ENCODE data around the gene HEPACAM.
A peak's percentile ranks its signal among the peaks of the same experiment; 100 is the strongest.

HEPACAM gene

GRCh38 chr11:124887667-124888013 is 48.2 kb downstream of the HEPACAM start:
- DNase-seq, result no peak
- H3K14ac ChIP-seq (ENCODE audit: low read length in 2 of 2), result no peak overlapping the region
- H3K9ac ChIP-seq (ENCODE audit: low read length), result no peak overlapping the region
- WGBS, result 100% methylated on average over 1 of the region's 3 CpGs
- H4K8ac ChIP-seq (ENCODE audit: low read length), result no peak overlapping the region
- H3K4me2 ChIP-seq (ENCODE audit: low read length, poor library complexity, severe bottlenecking), result no peak overlapping the region
- H3K79me1 ChIP-seq (replicated peaks; ENCODE audit: low read length, poor library complexity, severe bottlenecking), result no peaks in the 10 kb centered on the region
- H3K18ac ChIP-seq (ENCODE audit: low read depth in 1 of 2, low read length in 2 of 2), result no peak overlapping the region
- H3K23ac ChIP-seq (ENCODE audit: low read length in 2 of 2), result no peak overlapping the region
- peaks cover 0 to 17% of the 10 kb centered on the region in 2 experiments for H3K27me3 ChIP-seq (ENCODE audit: control insufficient read depth in 1 of 2, insufficient read depth in 1 of 2, low read length in 2 of 2)
- no peak overlapping the region for H3K27ac ChIP-seq (ENCODE audit: low read length, poor library complexity, severe bottlenecking)
- peaks cover 0 to 10% of the 10 kb centered on the region in 2 experiments for H3K36me3 ChIP-seq (ENCODE audit: control insufficient read depth in 1 of 2, insufficient read depth in 2 of 2, low read depth in 1 of 2, low read length in 2 of 2)
- H3K9me3 ChIP-seq (ENCODE audit: control insufficient read depth, low read length), result no peaks in the 10 kb centered on the region
- H3K4ac ChIP-seq (ENCODE audit: low read depth in 1 of 2, low read length in 2 of 2), result no peak overlapping the region
- H3K4me3 ChIP-seq (ENCODE audit: insufficient read depth in 1 of 2, low read depth in 1 of 2, low read length in 2 of 2), result no peak overlapping the region
- no peak overlapping the region for H2BK12ac ChIP-seq (ENCODE audit: low read length in 2 of 2)
- H2BK5ac ChIP-seq (ENCODE audit: low read depth, low read length, poor library complexity, severe bottlenecking), result no peak overlapping the region
- H4K91ac ChIP-seq (ENCODE audit: low read length), result no peak overlapping the region
- no peak overlapping the region for H2BK15ac ChIP-seq (ENCODE audit: low read depth, poor library complexity, severe bottlenecking)
- no peak overlapping the region for H2AFZ ChIP-seq (ENCODE audit: low read depth, low read length)
- H3K4me1 ChIP-seq (ENCODE audit: control insufficient read depth, insufficient read depth, low read depth, low read length), result peaks cover 2% of the 10 kb centered on the region
- H2BK120ac ChIP-seq (ENCODE audit: low read depth, low read length), result no peak overlapping the region
- H2AK5ac ChIP-seq (ENCODE audit: low read length, severe bottlenecking), result no peak overlapping the region

GRCh38 chr11:124886978-124887666 is 48.7 kb downstream of the HEPACAM start:
- Histone ChIP-seq H2BK15ac (ENCODE audit: low read depth, poor library complexity, severe bottlenecking) (no peak overlapping the region), H3K4ac (ENCODE audit: low read depth in 1 of 2, low read length in 2 of 2) (no peak overlapping the region), H2BK5ac (ENCODE audit: low read depth, low read length, poor library complexity, severe bottlenecking) (no peak overlapping the region), H3K79me1 (replicated peaks; ENCODE audit: low read length, poor library complexity, severe bottlenecking) (no peaks in the 10 kb centered on the region), H3K36me3 (ENCODE audit: control insufficient read depth in 1 of 2, insufficient read depth in 2 of 2, low read depth in 1 of 2, low read length in 2 of 2) (peaks cover 0 to 10% of the 10 kb centered on the region in 2 experiments), H4K91ac (ENCODE audit: low read length) (no peak overlapping the region), H3K14ac (ENCODE audit: low read length in 2 of 2) (no peak overlapping the region), H3K18ac (ENCODE audit: low read depth in 1 of 2, low read length in 2 of 2) (no peak overlapping the region), H3K4me1 (ENCODE audit: control insufficient read depth, insufficient read depth, low read depth, low read length) (peaks cover 5% of the 10 kb centered on the region), H3K23ac (ENCODE audit: low read length in 2 of 2) (no peak overlapping the region), H4K8ac (ENCODE audit: low read length) (no peak overlapping the region), H3K27me3 (ENCODE audit: control insufficient read depth in 1 of 2, insufficient read depth in 1 of 2, low read length in 2 of 2) (peaks cover 0 to 12% of the 10 kb centered on the region in 2 experiments), H3K27ac (ENCODE audit: low read length, poor library complexity, severe bottlenecking) (no peak overlapping the region), H3K4me2 (ENCODE audit: low read length, poor library complexity, severe bottlenecking) (no peak overlapping the region), H3K4me3 (ENCODE audit: insufficient read depth in 1 of 2, low read depth in 1 of 2, low read length in 2 of 2) (no peak overlapping the region), H2BK120ac (ENCODE audit: low read depth, low read length) (no peak overlapping the region), H2AFZ (ENCODE audit: low read depth, low read length) (no peak overlapping the region), H3K9ac (ENCODE audit: low read length) (no peak overlapping the region), H2AK5ac (ENCODE audit: low read length, severe bottlenecking) (no peak overlapping the region), H2BK12ac (ENCODE audit: low read length in 2 of 2) (no peak overlapping the region), H3K9me3 (ENCODE audit: control insufficient read depth, low read length) (no peaks in the 10 kb centered on the region)
- WGBS, result 90% methylated on average over 7 of the region's 12 CpGs
- DNase-seq, result no peak

GRCh38 chr11:124886476-124886875 is 49.4 kb downstream of the HEPACAM start:
- peak overlapping the region in 1 of 2 experiments; percentile 54 for H3K23ac ChIP-seq (ENCODE audit: low read length in 2 of 2)
- no peak overlapping the region for H2AFZ ChIP-seq (ENCODE audit: low read depth, low read length)
- no peak overlapping the region for H3K18ac ChIP-seq (ENCODE audit: low read depth in 1 of 2, low read length in 2 of 2)
- H4K91ac ChIP-seq (ENCODE audit: low read length), result no peak overlapping the region
- H3K27me3 ChIP-seq (ENCODE audit: control insufficient read depth in 1 of 2, insufficient read depth in 1 of 2, low read length in 2 of 2), result peaks cover 0 to 9% of the 10 kb centered on the region in 2 experiments
- H3K4ac ChIP-seq (ENCODE audit: low read depth in 1 of 2, low read length in 2 of 2), result no peak overlapping the region
- H3K9me3 ChIP-seq (ENCODE audit: control insufficient read depth, low read length), result no peaks in the 10 kb centered on the region
- no peak overlapping the region for H2BK15ac ChIP-seq (ENCODE audit: low read depth, poor library complexity, severe bottlenecking)
- H2BK5ac ChIP-seq (ENCODE audit: low read depth, low read length, poor library complexity, severe bottlenecking), result no peak overlapping the region
- peaks cover 0 to 10% of the 10 kb centered on the region in 2 experiments for H3K36me3 ChIP-seq (ENCODE audit: control insufficient read depth in 1 of 2, insufficient read depth in 2 of 2, low read depth in 1 of 2, low read length in 2 of 2)
- no peak overlapping the region for H4K8ac ChIP-seq (ENCODE audit: low read length)
- no peak overlapping the region for H3K4me2 ChIP-seq (ENCODE audit: low read length, poor library complexity, severe bottlenecking)
- DNase-seq, result no peak
- H3K27ac ChIP-seq (ENCODE audit: low read length, poor library complexity, severe bottlenecking), result no peak overlapping the region
- peaks cover 5% of the 10 kb centered on the region for H3K4me1 ChIP-seq (ENCODE audit: control insufficient read depth, insufficient read depth, low read depth, low read length)
- 93% methylated on average over 10 of the region's 11 CpGs for WGBS
- no peak overlapping the region for H2BK12ac ChIP-seq (ENCODE audit: low read length in 2 of 2)
- H3K9ac ChIP-seq (ENCODE audit: low read length), result no peak overlapping the region
- H3K14ac ChIP-seq (ENCODE audit: low read length in 2 of 2), result no peak overlapping the region
- no peak overlapping the region for H3K4me3 ChIP-seq (ENCODE audit: insufficient read depth in 1 of 2, low read depth in 1 of 2, low read length in 2 of 2)
- no peaks in the 10 kb centered on the region for H3K79me1 ChIP-seq (replicated peaks; ENCODE audit: low read length, poor library complexity, severe bottlenecking)
- H2BK120ac ChIP-seq (ENCODE audit: low read depth, low read length), result no peak overlapping the region
- no peak overlapping the region for H2AK5ac ChIP-seq (ENCODE audit: low read length, severe bottlenecking)

- Histone ChIP-seq H2BK12ac (ENCODE audit: low read length in 2 of 2) (no peak overlapping the region), H3K79me1 (replicated peaks; ENCODE audit: low read length, poor library complexity, severe bottlenecking) (no peaks in the 10 kb centered on the region), H3K4ac (ENCODE audit: low read depth in 1 of 2, low read length in 2 of 2) (no peak overlapping the region), H3K36me3 (ENCODE audit: control insufficient read depth in 1 of 2, insufficient read depth in 2 of 2, low read depth in 1 of 2, low read length in 2 of 2) (peaks cover 0 to 10% of the 10 kb centered on the region in 2 experiments), H4K8ac (ENCODE audit: low read length) (no peak overlapping the region), H2AFZ (ENCODE audit: low read depth, low read length) (no peak overlapping the region), H4K91ac (ENCODE audit: low read length) (no peak overlapping the region), H3K27me3 (ENCODE audit: control insufficient read depth in 1 of 2, insufficient read depth in 1 of 2, low read length in 2 of 2) (peaks cover 0 to 9% of the 10 kb centered on the region in 2 experiments), H3K14ac (ENCODE audit: low read length in 2 of 2) (no peak overlapping the region), H2AK5ac (ENCODE audit: low read length, severe bottlenecking) (no peak overlapping the region), H2BK120ac (ENCODE audit: low read depth, low read length) (no peak overlapping the region), H2BK5ac (ENCODE audit: low read depth, low read length, poor library complexity, severe bottlenecking) (no peak overlapping the region), H3K27ac (ENCODE audit: low read length, poor library complexity, severe bottlenecking) (no peak overlapping the region), H3K4me3 (ENCODE audit: insufficient read depth in 1 of 2, low read depth in 1 of 2, low read length in 2 of 2) (no peak overlapping the region), H3K23ac (ENCODE audit: low read length in 2 of 2) (no peak overlapping the region), H2BK15ac (ENCODE audit: low read depth, poor library complexity, severe bottlenecking) (no peak overlapping the region), H3K9me3 (ENCODE audit: control insufficient read depth, low read length) (no peaks in the 10 kb centered on the region), H3K18ac (ENCODE audit: low read depth in 1 of 2, low read length in 2 of 2) (no peak overlapping the region), H3K9ac (ENCODE audit: low read length) (no peak overlapping the region), H3K4me2 (ENCODE audit: low read length, poor library complexity, severe bottlenecking) (no peak overlapping the region), H3K4me1 (ENCODE audit: control insufficient read depth, insufficient read depth, low read depth, low read length) (peaks cover 5% of the 10 kb centered on the region)
- no peak for DNase-seq
- WGBS, result 88% methylated on average over 3 of the region's 5 CpGs
Measured at GRCh38 chr11:124884869-124885479, 50.9 kb downstream of the HEPACAM start.
